EL (cell line): Measurements from ENCODE around the gene NHSL2.

Experiments used
- DNase-seq: peaks from one replicate; pipeline ENCODE4 v3.0.0-alpha.2; 2016

The NHSL2 gene

GRCh38 chrX:72114807-72115206 is 204.2 kb downstream of the NHSL2 start:
- DNase-seq, result no peak

- no peak for DNase-seq
Measured at GRCh38 chrX:72115380-72115779, 204.7 kb downstream of the NHSL2 start.

- no peak for DNase-seq
Measured at GRCh38 chrX:72117636-72118210, 207.1 kb downstream of the NHSL2 start.

- no peak for DNase-seq
Measured at GRCh38 chrX:72120837-72121236, 210.2 kb downstream of the NHSL2 start.

- peak; percentile 50 for DNase-seq
Measured at GRCh38 chrX:72121383-72121782, 210.7 kb downstream of the NHSL2 start.

GRCh38 chrX:72122621-72123337 is 212.1 kb downstream of the NHSL2 start:
- no peak for DNase-seq

- DNase-seq, result no peak
Measured at GRCh38 chrX:72123471-72124185, 213.0 kb downstream of the NHSL2 start.

GRCh38 chrX:72124540-72125201 is 214.0 kb downstream of the NHSL2 start:
- no peak for DNase-seq

GRCh38 chrX:72125331-72126047 is 214.8 kb downstream of the NHSL2 start:
- DNase-seq, result no peak

- no peak for DNase-seq
Measured at GRCh38 chrX:72126048-72126415, 215.4 kb downstream of the NHSL2 start.

- peak; percentile 77 for DNase-seq
Measured at GRCh38 chrX:72126539-72127140, 216.0 kb downstream of the NHSL2 start.

GRCh38 chrX:72127332-72127731 is 216.7 kb downstream of the NHSL2 start:
- DNase-seq, result no peak

- no peak for DNase-seq
Measured at GRCh38 chrX:72128183-72128834, 217.7 kb downstream of the NHSL2 start.

GRCh38 chrX:72128881-72129280 is 218.2 kb downstream of the NHSL2 start:
- peak; percentile 20 for DNase-seq

GRCh38 chrX:72129661-72130060 is 219.0 kb downstream of the NHSL2 start:
- DNase-seq, result no peak

GRCh38 chrX:72130156-72130761 is 219.6 kb downstream of the NHSL2 start:
- no peak for DNase-seq

GRCh38 chrX:72130762-72131250 is 220.2 kb downstream of the NHSL2 start:
- DNase-seq, result no peak

GRCh38 chrX:72131317-72132294 is 221.0 kb downstream of the NHSL2 start, which contains the start of gene RTL5:
Gene RTL5 (minus strand): TSS chrX:72131915.
- DNase-seq, result peak; percentile 88

GRCh38 chrX:72132456-72132855 is 221.8 kb downstream of the NHSL2 start:
- no peak for DNase-seq
